A673 (cell line): ENCODE data around the gene TBXAS1. TPM values are rescaled to one million over a fixed set of nuclear protein-coding genes. Genes with fewer than 3 reads are reported as not detected.

ENCODE experiments used
- BruUV-seq: library from RNA; stranded (reverse); fragments of 400-500 nt; replicated peaks from 2 replicates; lab custom pipeline; 2021; lab: Mats Ljungman, UMichigan
- CTCF ChIA-PET: fragments of 300-600 bp; sonication (Branson Sonifier 250); formaldehyde crosslinking; loops from one replicate; lab custom pipeline; 2022; ENCODE audit warnings: antibody characterized with exemption; lab: Charles Lee
- POLR2A ChIA-PET: fragments of 300-600 bp; sonication (Branson Sonifier 250); formaldehyde crosslinking; loops from one replicate; lab custom pipeline; 2022; ENCODE audit warnings: antibody characterized with exemption; ENCODE audit not compliant: low non-redundant PET; lab: Charles Lee
- DNase-seq: peaks from one replicate; pipeline ENCODE4 v3.0.0-alpha.2; 2015; ENCODE audit warnings: low spot score
- H3K27ac ChIP-seq: fragments of 200-600 bp; sonication (generic); 2 replicates; pipeline ENCODE4 v1.5.1; 2016; ENCODE audit warnings: mixed run types, low read depth, mild to moderate bottlenecking, mixed read lengths, antibody characterized with exemption, low read length; ENCODE audit not compliant: poor library complexity, severe bottlenecking
- H3K27me3 ChIP-seq: fragments of 200-600 bp; sonication (generic); replicated peaks from 2 replicates; pipeline ENCODE4 v1.6.1; 2017; ENCODE audit warnings: mixed run types, low read depth, mild to moderate bottlenecking, mixed read lengths, antibody characterized with exemption, low read length; ENCODE audit not compliant: insufficient read depth, poor library complexity
- H3K36me3 ChIP-seq: fragments of 200-600 bp; sonication (generic); 2 replicates; pipeline ENCODE4 v1.6.1; 2016; ENCODE audit warnings: mixed run types, mild to moderate bottlenecking, mixed read lengths, antibody characterized with exemption, low read length; ENCODE audit not compliant: insufficient read depth, poor library complexity, severe bottlenecking
- H3K4me1 ChIP-seq: fragments of 200-600 bp; sonication (generic); 2 replicates; pipeline ENCODE4 v1.6.1; 2017; ENCODE audit warnings: mixed run types, mild to moderate bottlenecking, mixed read lengths, antibody characterized with exemption, low read length; ENCODE audit not compliant: insufficient read depth, poor library complexity, severe bottlenecking
- H3K4me3 ChIP-seq: fragments of 200-600 bp; sonication (generic); 2 replicates; pipeline ENCODE4 v1.5.1; 2016; ENCODE audit warnings: low read depth, mixed run types, mild to moderate bottlenecking, mixed read lengths, low read length; ENCODE audit not compliant: poor library complexity, severe bottlenecking
- H3K9me3 ChIP-seq: fragments of 200-600 bp; sonication (generic); 2 replicates; pipeline ENCODE4 v1.6.1; 2016; ENCODE audit warnings: mixed run types, low read depth, mild to moderate bottlenecking, mixed read lengths, antibody characterized with exemption, low read length; ENCODE audit not compliant: poor library complexity, severe bottlenecking
- EZH2 ChIP-seq: fragments of 200-600 bp; sonication (generic); IDR thresholded peaks from 2 replicates; pipeline ENCODE4 v1.6.1; 2017; ENCODE audit warnings: borderline replicate concordance, low read depth, mild to moderate bottlenecking, mixed read lengths, antibody characterized with exemption, low read length; ENCODE audit not compliant: poor library complexity, severe bottlenecking
- intact Hi-C: fragments of 100-400 bp; cut with micrococcal nuclease; formaldehyde crosslinking; loops from one replicate; pipeline ENCODE4 v1.10.0; 2022; ENCODE audit not compliant: unreplicated experiment
- total RNA-seq: library from RNA; stranded (reverse); gene quantifications from 2 replicates; pipeline ENCODE4 v1.2.3, GENCODE V29; 2021
- TF ChIP-seq, protein P1 (sequence below): fragments of 300-800, 200-600 bp; sonication (generic); conservative IDR thresholded peaks from 2 replicates; pipeline ENCODE4 v1.5.1; 2017; ENCODE audit warnings: low read depth, mild to moderate bottlenecking, antibody characterized with exemption, low read length, moderate library complexity, mixed read lengths

TBXAS1 gene
- total RNA-seq, 1 experiment from 2014 or later = 2.5 TPM

GRCh38 chr7:139873593-139874301 lies 44.7 kb downstream of the TBXAS1 start:
- ChIA-PET POLR2A (no interaction called here), CTCF (no interaction called here)
- no TSS peak for BruUV-seq
- no peak for DNase-seq
- Histone ChIP-seq H3K27ac (no peak overlapping the region), H3K4me3 (no peak overlapping the region), H3K9me3 (no peaks in the 10 kb centered on the region), H3K27me3 (no peaks in the 10 kb centered on the region), H3K36me3 (no peaks in the 10 kb centered on the region), H3K4me1 (no peaks in the 10 kb centered on the region)
- intact Hi-C loops = no loop called here
- no peak for TF ChIP-seq EZH2
- TF ChIP-seq, protein P1, sequence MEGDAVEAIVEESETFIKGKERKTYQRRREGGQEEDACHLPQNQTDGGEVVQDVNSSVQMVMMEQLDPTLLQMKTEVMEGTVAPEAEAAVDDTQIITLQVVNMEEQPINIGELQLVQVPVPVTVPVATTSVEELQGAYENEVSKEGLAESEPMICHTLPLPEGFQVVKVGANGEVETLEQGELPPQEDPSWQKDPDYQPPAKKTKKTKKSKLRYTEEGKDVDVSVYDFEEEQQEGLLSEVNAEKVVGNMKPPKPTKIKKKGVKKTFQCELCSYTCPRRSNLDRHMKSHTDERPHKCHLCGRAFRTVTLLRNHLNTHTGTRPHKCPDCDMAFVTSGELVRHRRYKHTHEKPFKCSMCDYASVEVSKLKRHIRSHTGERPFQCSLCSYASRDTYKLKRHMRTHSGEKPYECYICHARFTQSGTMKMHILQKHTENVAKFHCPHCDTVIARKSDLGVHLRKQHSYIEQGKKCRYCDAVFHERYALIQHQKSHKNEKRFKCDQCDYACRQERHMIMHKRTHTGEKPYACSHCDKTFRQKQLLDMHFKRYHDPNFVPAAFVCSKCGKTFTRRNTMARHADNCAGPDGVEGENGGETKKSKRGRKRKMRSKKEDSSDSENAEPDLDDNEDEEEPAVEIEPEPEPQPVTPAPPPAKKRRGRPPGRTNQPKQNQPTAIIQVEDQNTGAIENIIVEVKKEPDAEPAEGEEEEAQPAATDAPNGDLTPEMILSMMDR = no peak

GRCh38 chr7:139874302-139874629 lies 45.2 kb downstream of the TBXAS1 start:
- ChIA-PET POLR2A (no interaction called here), CTCF (no interaction called here)
- no TSS peak for BruUV-seq
- H3K27ac ChIP-seq = no peak overlapping the region
- no peaks in the 10 kb centered on the region for H3K27me3 ChIP-seq
- no peak for TF ChIP-seq EZH2
- TF ChIP-seq, protein P1 = no peak
- H3K36me3 ChIP-seq = no peaks in the 10 kb centered on the region
- no peak overlapping the region for H3K4me3 ChIP-seq
- no peaks in the 10 kb centered on the region for H3K4me1 ChIP-seq
- no peak for DNase-seq
- H3K9me3 ChIP-seq = no peaks in the 10 kb centered on the region
- intact Hi-C loops = no loop called here

DNA sequence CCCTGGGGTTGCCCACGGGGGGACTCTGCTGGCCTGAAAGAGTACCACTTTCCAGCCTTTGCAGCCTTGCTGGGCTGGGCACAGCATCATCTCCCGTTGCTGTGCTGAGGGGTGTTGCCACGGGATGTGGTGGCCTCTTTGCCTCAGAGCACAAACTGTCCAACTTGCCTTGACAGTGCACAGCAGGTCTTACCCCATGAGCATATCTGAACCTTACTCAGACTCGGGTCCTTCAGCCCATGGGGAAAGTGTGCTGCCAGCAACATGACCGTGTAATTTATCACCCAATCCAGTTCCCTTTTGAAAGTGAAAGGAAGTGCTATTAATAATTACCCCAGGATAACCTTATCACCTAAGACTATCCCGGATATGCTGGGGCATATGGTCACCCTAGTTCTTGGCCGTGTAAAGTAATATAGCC lies 46.8 kb downstream of the TBXAS1 start:
- DNase-seq = no peak
- TF ChIP-seq EZH2 = no peak
- no peak overlapping the region for H3K27ac ChIP-seq
- intact Hi-C loops = no loop called here
- H3K4me1 ChIP-seq = no peaks in the 10 kb centered on the region
- POLR2A ChIA-PET = no interaction called here
- no peak overlapping the region for H3K4me3 ChIP-seq
- H3K9me3 ChIP-seq = no peaks in the 10 kb centered on the region
- no peaks in the 10 kb centered on the region for H3K27me3 ChIP-seq
- H3K36me3 ChIP-seq = no peaks in the 10 kb centered on the region
- BruUV-seq = no TSS peak
- CTCF ChIA-PET = no interaction called here
